Amygdala (tissue), 56 donors: Measurements from ENCODE around the gene BBS4.

Experiments used
- DNase-seq, 56 donors: peaks; one replicate each; lab custom pipeline; 2025; lab: John Stamatoyannopoulos, UW

Gene BBS4

DNA sequence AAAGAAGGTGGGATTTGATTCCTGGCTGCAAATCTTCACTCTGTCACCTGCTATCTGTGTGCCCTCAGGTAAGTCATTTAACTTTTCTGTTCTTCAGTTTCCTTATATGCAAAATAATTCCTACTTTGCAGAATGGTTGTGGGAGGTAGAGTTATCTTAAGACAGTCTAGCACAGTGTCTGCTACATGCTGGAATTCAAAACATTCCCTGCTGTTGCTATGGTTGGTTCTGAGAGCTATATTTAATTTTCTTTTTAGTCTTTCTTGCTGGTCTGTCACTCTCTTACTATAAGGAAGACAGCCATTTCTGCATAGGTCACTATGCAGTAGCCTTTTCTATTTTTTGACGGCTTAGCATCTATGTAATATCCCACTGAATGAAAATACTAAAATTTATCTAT, 101.5 kb downstream of the BBS4 start:
- DNase-seq = no peak
